ENCODE data around the gene MEF2C. TPM values are rescaled to one million over a fixed set of nuclear protein-coding genes. Genes with fewer than 3 reads are reported as not detected.

MEF2C gene
- total RNA-seq, 3 donors from 2014 or later (not counting 1 experiment from before 2014, with no cell fraction given): 9.2 to 22.0 (median 18.3) TPM

DNA sequence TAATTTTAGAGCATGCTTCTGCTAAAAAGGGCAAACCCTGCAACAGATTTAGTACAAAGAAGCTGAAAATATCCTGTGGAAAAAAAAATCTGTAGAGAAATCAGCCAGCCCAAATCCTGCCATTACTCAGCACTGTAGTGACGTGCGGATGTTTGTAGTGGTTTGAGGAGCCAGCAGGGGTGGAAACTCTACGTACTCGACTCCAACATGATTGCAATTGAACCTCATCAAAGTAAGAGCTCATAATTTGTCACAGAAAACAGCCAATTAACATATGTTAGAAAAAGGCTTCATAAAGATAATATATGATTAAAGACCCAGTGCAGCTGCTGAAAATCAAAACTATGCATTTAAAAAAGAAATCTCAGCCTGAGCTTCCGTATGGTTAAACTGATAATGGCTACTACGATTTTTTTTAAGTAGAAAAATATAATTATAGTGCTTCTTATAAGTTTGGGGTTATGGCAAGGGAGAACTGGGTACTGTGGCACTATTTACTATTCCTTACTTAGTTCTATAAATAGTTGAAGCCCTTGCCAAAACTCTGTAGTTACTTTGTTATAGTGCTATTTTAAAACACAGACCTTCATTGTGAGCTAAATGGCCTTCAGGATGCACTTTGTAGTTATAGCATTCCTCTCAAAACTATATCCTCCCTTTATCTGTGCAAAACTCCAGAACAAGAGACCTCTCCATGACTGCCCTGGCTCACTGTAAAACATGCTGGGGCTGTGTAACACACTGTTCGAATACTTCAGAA is 49.4 kb downstream of the MEF2C start:
- Mint-ChIP-seq H3K4me3 (no peak overlapping the region), H3K9me3 (no peaks in the 10 kb centered on the region), H3K4me1 (peaks cover 9 to 21% of the 10 kb centered on the region in 2 donors)

DNA sequence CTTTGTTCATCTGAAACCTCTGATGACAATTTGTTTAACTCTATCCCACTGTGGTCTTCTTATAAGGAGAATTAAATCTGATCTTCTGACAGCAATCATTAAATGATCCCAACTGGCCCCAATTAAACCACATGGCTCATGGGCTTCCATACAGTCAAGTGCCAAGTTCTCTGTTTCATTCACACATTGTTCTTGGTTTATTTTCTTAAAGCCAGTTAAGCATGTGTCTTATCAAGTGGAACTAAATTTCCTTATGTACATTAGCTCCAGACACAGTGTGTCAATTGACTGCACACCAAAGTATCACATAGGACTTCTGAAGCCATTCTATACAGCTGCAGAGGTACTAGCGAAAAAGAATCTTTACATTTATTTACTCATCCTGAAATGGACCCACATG is 51.2 kb downstream of the MEF2C start:
- no peak overlapping the region for H3K4me3 ChIP-seq (ENCODE audit: low read length)
- TF ChIP-seq, protein P1, sequence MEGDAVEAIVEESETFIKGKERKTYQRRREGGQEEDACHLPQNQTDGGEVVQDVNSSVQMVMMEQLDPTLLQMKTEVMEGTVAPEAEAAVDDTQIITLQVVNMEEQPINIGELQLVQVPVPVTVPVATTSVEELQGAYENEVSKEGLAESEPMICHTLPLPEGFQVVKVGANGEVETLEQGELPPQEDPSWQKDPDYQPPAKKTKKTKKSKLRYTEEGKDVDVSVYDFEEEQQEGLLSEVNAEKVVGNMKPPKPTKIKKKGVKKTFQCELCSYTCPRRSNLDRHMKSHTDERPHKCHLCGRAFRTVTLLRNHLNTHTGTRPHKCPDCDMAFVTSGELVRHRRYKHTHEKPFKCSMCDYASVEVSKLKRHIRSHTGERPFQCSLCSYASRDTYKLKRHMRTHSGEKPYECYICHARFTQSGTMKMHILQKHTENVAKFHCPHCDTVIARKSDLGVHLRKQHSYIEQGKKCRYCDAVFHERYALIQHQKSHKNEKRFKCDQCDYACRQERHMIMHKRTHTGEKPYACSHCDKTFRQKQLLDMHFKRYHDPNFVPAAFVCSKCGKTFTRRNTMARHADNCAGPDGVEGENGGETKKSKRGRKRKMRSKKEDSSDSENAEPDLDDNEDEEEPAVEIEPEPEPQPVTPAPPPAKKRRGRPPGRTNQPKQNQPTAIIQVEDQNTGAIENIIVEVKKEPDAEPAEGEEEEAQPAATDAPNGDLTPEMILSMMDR (IDR thresholded peaks at IDR 0.05): no peak
- peaks cover 5% of the 10 kb centered on the region for H3K4me1 ChIP-seq (ENCODE audit: control insufficient read depth, insufficient read depth, low read length)
- WGBS (ENCODE audit: insufficient coverage): 64% methylated on average over 1 of the region's 1 CpG
- H3K4me3 Mint-ChIP-seq: no peak overlapping the region
- no peaks in the 10 kb centered on the region for H3K36me3 ChIP-seq (ENCODE audit: control insufficient read depth, insufficient read depth, low read length)
- H3K9me3 ChIP-seq (ENCODE audit: control insufficient read depth, insufficient read depth, low read length): no peaks in the 10 kb centered on the region
- no peak overlapping the region for H3K27ac Mint-ChIP-seq
- H3K9me3 Mint-ChIP-seq: no peaks in the 10 kb centered on the region
- DNase-seq (no peak), ATAC-seq (no peak)
- peaks cover 22 to 36% of the 10 kb centered on the region in 2 donors for H3K4me1 Mint-ChIP-seq
- H3K36me3 Mint-ChIP-seq: no peaks in the 10 kb centered on the region
- H3K27ac ChIP-seq (ENCODE audit: low read length): no peak overlapping the region
- H3K27me3 Mint-ChIP-seq (ENCODE audit: low read depth in 2 of 2): no peaks in the 10 kb centered on the region
- no peaks in the 10 kb centered on the region for H3K27me3 ChIP-seq (ENCODE audit: control insufficient read depth, insufficient read depth, low read length)
- intact Hi-C loops (cut with micrococcal nuclease): no loop called here

More for the DNA sequence above, 49.4 kb downstream of the MEF2C start:
- 31% methylated on average over 4 of the region's 7 CpGs for WGBS (ENCODE audit: insufficient coverage)
- Mint-ChIP-seq H3K27ac (no peak overlapping the region), H3K27me3 (ENCODE audit: low read depth in 2 of 2) (no peaks in the 10 kb centered on the region), H3K36me3 (no peaks in the 10 kb centered on the region)
- ATAC-seq (peak in 2 of 3 donors; percentile 48 to 71), DNase-seq (peak in 1 of 2 donors; percentile 39)
- Histone ChIP-seq H3K36me3 (ENCODE audit: control insufficient read depth, insufficient read depth, low read length) (no peaks in the 10 kb centered on the region), H3K4me3 (ENCODE audit: low read length) (peak overlapping the region; percentile 3), H3K27me3 (ENCODE audit: control insufficient read depth, insufficient read depth, low read length) (no peaks in the 10 kb centered on the region), H3K4me1 (ENCODE audit: control insufficient read depth, insufficient read depth, low read length) (no peaks in the 10 kb centered on the region), H3K27ac (ENCODE audit: low read length) (peak overlapping the region; percentile 34), H3K9me3 (ENCODE audit: control insufficient read depth, insufficient read depth, low read length) (no peaks in the 10 kb centered on the region)
- intact Hi-C loops (cut with micrococcal nuclease): no loop called here
- TF ChIP-seq, protein P1 (IDR thresholded peaks at IDR 0.05): no peak

DNA sequence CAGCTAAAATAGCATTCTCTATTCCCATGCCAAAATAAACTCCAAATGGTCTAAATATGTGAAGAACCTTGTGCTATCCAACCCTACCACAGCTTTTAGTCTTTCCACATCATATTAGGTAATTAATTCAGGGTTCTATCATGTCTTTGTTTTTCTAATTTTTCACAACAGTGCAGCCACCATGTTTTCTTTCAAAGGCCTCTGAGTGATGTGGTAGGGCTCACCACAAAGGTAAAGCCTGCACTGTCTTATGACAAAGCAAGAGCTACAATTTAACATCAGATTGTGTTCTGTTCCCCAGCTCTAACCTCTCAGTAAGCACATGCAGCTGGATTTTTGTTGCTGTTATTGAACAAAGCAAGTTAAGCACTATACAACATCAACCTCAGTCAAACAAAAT is 52.4 kb downstream of the MEF2C start:
- Mint-ChIP-seq H3K27me3 (ENCODE audit: low read depth in 2 of 2) (no peaks in the 10 kb centered on the region), H3K4me3 (no peak overlapping the region), H3K4me1 (peaks cover 33 to 43% of the 10 kb centered on the region in 2 donors), H3K27ac (no peak overlapping the region), H3K9me3 (no peaks in the 10 kb centered on the region), H3K36me3 (no peaks in the 10 kb centered on the region)
- TF ChIP-seq, protein P1 (IDR thresholded peaks at IDR 0.05): no peak
- Histone ChIP-seq H3K27ac (ENCODE audit: low read length) (peak overlapping the region; percentile 52), H3K4me3 (ENCODE audit: low read length) (no peak overlapping the region), H3K36me3 (ENCODE audit: control insufficient read depth, insufficient read depth, low read length) (no peaks in the 10 kb centered on the region), H3K27me3 (ENCODE audit: control insufficient read depth, insufficient read depth, low read length) (no peaks in the 10 kb centered on the region), H3K4me1 (ENCODE audit: control insufficient read depth, insufficient read depth, low read length) (peaks cover 8% of the 10 kb centered on the region), H3K9me3 (ENCODE audit: control insufficient read depth, insufficient read depth, low read length) (no peaks in the 10 kb centered on the region)
- DNase-seq: peak in 1 of 2 donors; percentile 7
- intact Hi-C loops (cut with micrococcal nuclease): no loop called here
- ATAC-seq: no peak

All from natural killer cell (primary cell).